Progenitor cell of endocrine pancreas (in vitro differentiated cells): ENCODE results near the gene UCKL1. TPM values are rescaled to one million over a fixed set of nuclear protein-coding genes. Genes with fewer than 3 reads are reported as not detected.
"Not testable (repeated sequence)": the region's sequence is repeated elsewhere in the genome, so short reads cannot be mapped to it uniquely, and the experiment has no call there.

Experiments
- DNase-seq: peaks from one replicate; pipeline ENCODE4 v3.0.0; 2021; ENCODE audit warnings: low spot score; ENCODE audit not compliant: unreplicated experiment
- H3K27ac Mint-ChIP-seq: 2 replicates; pipeline ENCODE4 v1.8.0; 2021; ENCODE audit warnings: mild to moderate bottlenecking, moderate library complexity, mixed read lengths
- H3K27me3 Mint-ChIP-seq: 2 replicates; pipeline ENCODE4 v1.8.0; 2021; ENCODE audit warnings: mixed read lengths
- H3K36me3 Mint-ChIP-seq: 2 replicates; pipeline ENCODE4 v1.8.0; 2022; ENCODE audit warnings: mixed read lengths; ENCODE audit not compliant: insufficient read depth
- H3K4me1 Mint-ChIP-seq: 2 replicates; pipeline ENCODE4 v1.8.0; 2021; ENCODE audit warnings: low read depth, mixed read lengths
- H3K4me3 Mint-ChIP-seq: 2 replicates; pipeline ENCODE4 v1.8.0; 2021; ENCODE audit warnings: low read depth, mild to moderate bottlenecking, moderate library complexity, mixed read lengths
- H3K9me3 Mint-ChIP-seq: 2 replicates; pipeline ENCODE4 v1.8.0; 2021; ENCODE audit warnings: low read depth, mixed read lengths
- CTCF ChIP-seq: fragments of 200-600 bp; sonication (generic); IDR thresholded peaks from one replicate; pipeline ENCODE4 v1.5.0; 2021; ENCODE audit warnings: antibody characterized with exemption, mild to moderate bottlenecking; ENCODE audit not compliant: unreplicated experiment
- total RNA-seq: library from RNA; stranded (reverse); gene quantifications from 2 replicates; pipeline ENCODE4 v1.2.1, GENCODE V29; 2021

Gene UCKL1
- total RNA-seq, 1 donor from 2014 or later = 79.2 TPM

DNA sequence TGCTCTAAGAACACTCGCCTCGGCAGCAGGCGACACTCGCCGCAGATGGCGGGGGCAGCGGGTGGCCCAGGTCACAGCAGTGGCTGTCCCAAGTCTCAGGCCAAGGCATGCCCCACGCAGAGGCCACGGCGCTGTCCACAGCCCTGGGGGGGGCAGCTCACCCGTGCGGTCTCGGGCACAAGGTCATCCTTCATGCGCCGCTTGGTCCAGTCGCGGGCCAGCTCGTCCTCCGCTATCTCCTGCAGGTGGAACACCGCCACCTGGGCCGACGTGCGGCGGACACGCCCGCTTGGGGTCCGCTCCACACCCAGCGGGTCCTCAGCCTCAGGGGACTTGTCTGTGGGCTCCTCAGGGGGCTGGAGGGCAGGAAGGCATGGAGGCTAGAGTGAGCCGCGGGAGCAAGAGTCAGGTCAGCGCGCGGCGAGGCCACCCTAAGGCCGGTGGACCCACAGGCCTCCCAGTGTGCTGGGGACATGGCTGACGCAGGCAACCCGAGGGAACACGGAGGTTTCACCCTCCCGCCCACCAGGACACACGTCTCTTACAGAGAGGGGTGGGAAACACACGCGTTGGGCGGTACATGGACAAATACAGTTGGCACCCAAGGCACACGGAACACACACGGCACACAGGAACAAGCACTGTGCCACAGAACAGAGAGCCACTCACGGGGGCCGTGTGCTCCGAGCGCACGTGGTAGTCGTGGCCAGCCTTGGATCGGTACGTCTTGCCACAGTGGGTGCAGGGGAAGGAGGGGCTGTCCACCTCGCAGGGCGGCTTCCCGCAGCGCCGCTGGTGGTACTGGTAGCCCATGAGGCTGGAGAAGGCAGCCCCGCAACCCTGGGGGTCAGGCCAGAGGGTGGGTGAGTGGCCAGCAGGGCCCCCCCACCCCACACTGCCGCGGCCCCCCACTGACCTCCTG, 6.5 kb upstream of the UCKL1 start:
- Mint-ChIP-seq H3K9me3 (no peaks in the 10 kb centered on the region), H3K4me3 (no peak overlapping the region), H3K27ac (no peak overlapping the region), H3K36me3 (peaks cover 11% of the 10 kb centered on the region), H3K27me3 (no peaks in the 10 kb centered on the region), H3K4me1 (peaks cover 1% of the 10 kb centered on the region)
- DNase-seq = no peak
- TF ChIP-seq CTCF = no peak

GRCh38 chr20:63961664-63962425, 5.6 kb upstream of the UCKL1 start:
- Mint-ChIP-seq H3K36me3 (peaks cover 11% of the 10 kb centered on the region), H3K27me3 (no peaks in the 10 kb centered on the region), H3K27ac (no peak overlapping the region), H3K9me3 (no peaks in the 10 kb centered on the region), H3K4me1 (peaks cover 1% of the 10 kb centered on the region), H3K4me3 (no peak overlapping the region)
- DNase-seq = no peak
- TF ChIP-seq CTCF = no peak

- H3K9me3 Mint-ChIP-seq, H3K27ac Mint-ChIP-seq, H3K4me1 Mint-ChIP-seq, H3K4me3 Mint-ChIP-seq, DNase-seq, H3K36me3 Mint-ChIP-seq, H3K27me3 Mint-ChIP-seq: not testable (repeated sequence)
These were observed 4.7 kb upstream of the UCKL1 start for GRCh38 chr20:63960654-63961621.

DNA sequence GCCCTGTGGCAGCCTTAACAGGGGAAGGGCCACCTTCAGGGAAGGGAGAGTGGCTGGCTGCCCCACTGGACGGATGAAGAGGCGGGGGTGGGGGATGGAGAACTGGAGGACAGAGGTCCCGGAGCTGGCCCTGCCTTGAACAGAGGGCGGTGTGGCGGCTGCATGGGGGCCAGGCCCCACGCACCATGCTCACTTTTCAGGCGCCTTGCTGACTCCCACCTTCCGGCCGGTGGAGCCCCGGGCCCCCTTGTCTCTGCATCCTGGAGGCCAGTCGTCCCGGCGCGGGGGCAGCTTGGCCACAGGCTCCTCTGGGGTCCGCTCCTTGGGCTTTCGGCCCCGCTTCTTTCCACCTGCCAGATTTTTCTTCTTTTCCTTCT, 3.5 kb upstream of the UCKL1 start:
- no peak for DNase-seq
- Mint-ChIP-seq H3K27me3 (no peaks in the 10 kb centered on the region), H3K9me3 (no peaks in the 10 kb centered on the region), H3K4me1 (peaks cover 5% of the 10 kb centered on the region), H3K4me3 (no peak overlapping the region), H3K36me3 (peaks cover 7% of the 10 kb centered on the region), H3K27ac (no peak overlapping the region)
- no peak for TF ChIP-seq CTCF

- Mint-ChIP-seq H3K27ac (no peak overlapping the region), H3K36me3 (peaks cover 7% of the 10 kb centered on the region), H3K4me1 (peaks cover 11% of the 10 kb centered on the region), H3K9me3 (no peaks in the 10 kb centered on the region), H3K4me3 (no peak overlapping the region), H3K27me3 (no peaks in the 10 kb centered on the region)
- no peak for TF ChIP-seq CTCF
- DNase-seq = no peak
These were observed 2.9 kb upstream of the UCKL1 start for GRCh38 chr20:63958964-63959698.
